GM18519 (cell line): ENCODE results near the gene APOD.
A peak's percentile ranks its signal among the peaks of the same experiment; 100 is the strongest.
"Not testable (repeated sequence)": the region's sequence is repeated elsewhere in the genome, so short reads cannot be mapped to it uniquely, and the experiment has no call there.

ENCODE experiments used
- ATAC-seq: cut with Tn5 transposase; IDR thresholded peaks from one replicate; pipeline ENCODE4 v1.9.1; 2021; ENCODE audit warnings: mild to moderate bottlenecking, moderate library complexity; ENCODE audit not compliant: unreplicated experiment, low FRiP score

APOD gene

GRCh38 chr3:195583831-195584542 is at the start of gene APOD:
Gene APOD, minus strand, starts transcription at chr3:195583940. Its CDS starts 4,479 bp downstream, at chr3:195579461.
- no peak for ATAC-seq

- not testable (repeated sequence) for ATAC-seq
Observed at GRCh38 chr3:195633351-195633750, 49.6 kb upstream of the APOD start.

DNA sequence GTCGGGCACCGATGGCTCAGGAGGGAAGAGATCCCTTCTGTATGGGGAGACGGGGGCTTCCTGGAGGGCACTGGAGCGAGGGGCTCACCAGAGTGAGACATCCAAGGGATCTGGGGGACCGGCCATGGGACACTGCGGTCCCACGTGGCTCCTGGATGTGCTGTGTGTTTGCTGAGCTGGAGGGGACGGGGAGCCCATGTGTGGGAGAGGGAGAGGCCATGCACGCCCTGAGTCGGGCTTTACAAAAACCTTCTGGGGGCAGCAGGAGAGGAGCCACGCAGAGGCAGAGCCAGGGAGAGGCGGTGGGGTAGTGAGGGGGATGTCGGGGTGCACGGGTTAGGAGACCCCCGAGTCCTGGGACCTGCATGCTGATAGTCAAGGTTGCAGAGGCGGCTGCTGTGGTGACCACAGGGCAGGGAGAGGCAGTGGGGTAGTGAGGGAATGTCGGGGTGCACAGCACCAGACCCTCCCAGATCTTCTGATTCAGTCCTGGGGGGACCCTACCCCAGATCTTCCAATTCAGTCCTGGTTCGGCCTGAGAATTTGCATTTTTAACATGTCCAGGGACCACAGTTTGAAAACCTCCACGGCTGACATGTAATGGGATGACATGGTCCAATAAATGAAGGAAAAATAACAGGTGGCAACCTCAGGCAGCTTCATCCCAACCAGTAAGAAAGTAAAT is 48.9 kb upstream of the APOD start:
- ATAC-seq, result not testable (repeated sequence)

DNA sequence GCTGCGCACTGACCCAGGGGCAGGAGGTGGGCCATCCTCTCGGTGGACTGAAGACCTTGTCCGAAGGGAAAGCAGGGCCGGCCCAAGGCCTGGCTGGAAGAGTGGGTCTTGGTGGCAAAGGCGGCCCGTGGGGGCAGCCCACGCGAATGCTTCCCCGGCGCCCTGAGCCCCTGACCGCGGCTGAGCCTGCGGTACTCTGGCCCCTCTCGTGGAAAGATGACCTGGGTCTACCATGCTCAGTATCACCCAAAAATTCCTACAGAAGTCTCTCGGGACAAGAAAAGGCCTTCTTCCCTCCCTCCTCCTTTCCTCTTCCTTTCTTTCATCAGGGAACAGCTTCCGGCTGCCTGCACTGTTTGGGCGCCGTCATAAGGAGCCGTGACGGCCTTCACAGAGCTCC is 48.3 kb upstream of the APOD start:
- not testable (repeated sequence) for ATAC-seq

DNA sequence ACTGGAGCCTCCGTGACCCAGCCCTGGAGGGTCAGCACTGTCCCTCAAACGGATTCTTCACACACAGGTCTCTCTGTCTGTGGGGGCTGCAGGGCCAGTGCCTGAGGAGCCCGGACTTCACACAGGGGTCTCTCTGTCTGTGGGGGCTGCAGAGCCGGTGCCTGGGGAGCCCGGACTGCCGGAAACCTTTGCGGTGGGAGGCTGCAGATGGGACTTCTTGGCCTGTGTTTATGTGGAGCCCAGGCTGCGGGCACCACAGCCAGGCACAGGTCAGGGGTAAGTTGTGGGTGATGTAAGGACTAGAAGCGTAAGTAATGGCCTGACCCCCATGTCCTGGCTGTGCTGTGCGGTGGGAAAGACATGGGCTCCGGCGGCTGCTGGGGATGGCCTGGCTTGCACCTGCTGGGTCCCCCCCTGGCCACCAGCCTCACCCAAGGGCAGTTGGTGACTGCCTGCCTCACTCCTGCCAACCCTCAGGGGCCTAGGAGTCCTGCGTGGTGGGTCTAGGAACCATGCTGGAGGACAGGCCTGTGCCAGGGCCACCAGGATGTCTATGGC is 47.3 kb upstream of the APOD start:
- not testable (repeated sequence) for ATAC-seq

DNA sequence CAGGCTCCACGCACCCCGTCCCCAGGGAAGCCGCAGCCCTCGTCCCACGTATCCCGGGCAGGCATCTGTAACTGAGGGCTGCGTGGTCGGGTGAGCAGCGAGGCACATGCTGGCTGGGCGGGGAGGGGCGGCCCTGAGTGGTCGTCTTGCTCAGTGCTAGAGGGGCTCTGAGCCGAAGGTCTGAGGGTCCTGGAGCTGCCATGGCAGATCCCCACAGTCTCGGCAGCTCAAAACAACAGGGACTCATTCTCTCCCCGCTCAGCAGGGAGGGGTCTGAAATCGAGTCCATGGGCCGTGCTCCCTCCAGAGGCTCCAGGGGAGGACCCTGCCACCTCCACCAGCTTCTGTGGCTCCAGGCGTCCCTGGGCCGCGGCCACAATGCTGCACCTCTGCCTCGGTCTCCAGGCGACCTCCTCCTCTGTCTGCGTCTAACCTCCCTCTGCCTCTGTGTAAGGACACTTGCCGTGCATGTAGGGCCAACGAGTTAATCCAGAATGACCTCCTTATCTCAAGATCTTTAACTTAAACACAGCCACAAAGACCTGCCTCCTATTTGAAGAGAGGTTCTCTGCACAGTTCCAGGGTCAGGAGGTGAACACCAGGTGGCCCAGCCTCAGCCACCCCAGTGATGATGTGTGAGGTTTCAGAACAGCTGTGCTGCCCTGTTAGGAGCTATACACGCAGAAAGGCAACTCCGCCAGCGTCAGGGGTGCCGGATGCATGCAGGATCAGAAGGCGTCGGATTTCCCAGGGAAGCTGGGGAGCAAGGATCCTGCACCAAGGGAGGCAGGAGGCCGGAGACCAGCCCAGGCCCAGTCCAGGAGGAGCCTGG is 46.6 kb upstream of the APOD start:
- ATAC-seq, result not testable (repeated sequence)

- not testable (repeated sequence) for ATAC-seq
Observed at GRCh38 chr3:195629682-195630081, 45.9 kb upstream of the APOD start.

DNA sequence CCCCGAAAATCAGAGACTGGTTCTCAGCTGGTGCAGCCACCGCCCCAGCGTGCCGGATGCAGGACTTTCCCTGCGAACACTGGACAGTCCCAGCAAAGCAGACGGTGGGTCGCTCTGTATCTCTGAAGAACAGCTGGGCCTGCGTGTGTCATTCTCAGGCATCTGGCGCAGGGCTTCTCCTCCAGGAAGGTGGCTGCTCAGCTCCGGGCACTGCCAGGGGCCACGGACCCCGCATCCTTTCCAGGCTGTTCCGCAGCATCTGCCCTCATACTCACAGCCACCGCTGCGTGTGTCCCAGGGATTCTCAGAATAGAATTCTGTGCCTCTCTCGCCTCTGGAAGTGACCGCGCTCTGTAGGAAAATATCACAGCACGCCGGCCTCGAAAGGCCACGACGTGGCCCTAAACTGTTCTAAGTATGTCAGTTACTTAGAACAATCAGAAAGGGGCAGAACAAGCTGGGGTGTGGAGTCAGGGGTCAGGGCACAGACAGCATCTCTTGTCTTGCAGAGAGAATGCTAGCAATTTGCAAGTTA is 44.7 kb upstream of the APOD start:
- ATAC-seq, result not testable (repeated sequence)

- not testable (repeated sequence) for ATAC-seq
Observed at GRCh38 chr3:195627515-195628385, 44.0 kb upstream of the APOD start.

- ATAC-seq, result peak; percentile 58
Observed at GRCh38 chr3:195624603-195625560, 41.1 kb upstream of the APOD start.

- not testable (repeated sequence) for ATAC-seq
Observed at GRCh38 chr3:195624171-195624570, 40.4 kb upstream of the APOD start.

- ATAC-seq, result not testable (repeated sequence)
Observed at GRCh38 chr3:195623217-195623965, 39.7 kb upstream of the APOD start.

GRCh38 chr3:195622523-195623170 is 38.9 kb upstream of the APOD start:
- not testable (repeated sequence) for ATAC-seq

- ATAC-seq, result not testable (repeated sequence)
Observed at GRCh38 chr3:195622012-195622411, 38.3 kb upstream of the APOD start.

DNA sequence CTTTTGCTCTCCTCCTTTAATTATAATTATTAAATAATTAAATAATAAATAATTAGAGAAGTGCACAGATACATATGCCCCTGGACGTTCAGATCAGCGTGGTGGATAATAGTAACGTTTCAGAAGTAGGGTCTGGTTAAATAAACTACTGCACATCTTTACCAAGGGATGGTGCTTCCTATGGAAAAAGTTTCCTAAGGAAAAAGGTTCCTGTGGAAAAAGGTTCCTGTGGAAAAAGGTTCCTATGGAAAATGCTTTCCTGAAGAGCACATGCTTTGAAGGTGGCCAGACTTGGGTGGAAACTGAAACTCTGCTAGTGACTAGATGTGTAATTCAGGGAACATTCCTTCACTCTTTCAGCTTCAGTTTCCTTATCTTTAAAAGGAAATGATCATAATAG is 37.4 kb upstream of the APOD start:
- not testable (repeated sequence) for ATAC-seq

DNA sequence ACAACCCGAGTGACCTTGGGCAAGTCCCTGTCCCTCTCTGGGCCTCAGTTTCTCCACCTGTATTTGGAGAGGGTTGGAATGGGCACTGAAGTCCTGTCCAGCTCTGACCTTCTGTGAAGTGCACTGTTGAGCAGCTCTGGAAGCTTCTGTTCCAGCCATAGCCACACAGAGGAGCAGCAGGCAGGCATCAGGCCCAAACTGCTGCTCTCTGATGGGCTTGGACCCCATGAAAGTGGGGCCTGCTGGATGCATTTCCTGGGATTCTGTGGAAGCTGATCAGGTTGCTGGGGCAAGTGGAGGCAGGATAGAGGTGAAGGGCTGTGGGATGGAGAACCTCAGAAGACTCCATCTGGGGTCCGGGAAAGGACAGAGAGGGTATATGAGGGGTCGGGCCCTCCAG is 36.7 kb upstream of the APOD start:
- ATAC-seq, result not testable (repeated sequence)
